Limb (tissue), 2 donors: ENCODE measurements around the gene DPF1.
"Not testable (repeated sequence)": the region's sequence is repeated elsewhere in the genome, so short reads cannot be mapped to it uniquely, and the experiment has no call there.

ENCODE experiments used
- DNase-seq, 2 donors: peaks; one replicate each; pipeline ENCODE4 v3.0.0-alpha.2; 2016; ENCODE audit errors: extremely low spot score in 2 of 2

The DPF1 gene

DNA sequence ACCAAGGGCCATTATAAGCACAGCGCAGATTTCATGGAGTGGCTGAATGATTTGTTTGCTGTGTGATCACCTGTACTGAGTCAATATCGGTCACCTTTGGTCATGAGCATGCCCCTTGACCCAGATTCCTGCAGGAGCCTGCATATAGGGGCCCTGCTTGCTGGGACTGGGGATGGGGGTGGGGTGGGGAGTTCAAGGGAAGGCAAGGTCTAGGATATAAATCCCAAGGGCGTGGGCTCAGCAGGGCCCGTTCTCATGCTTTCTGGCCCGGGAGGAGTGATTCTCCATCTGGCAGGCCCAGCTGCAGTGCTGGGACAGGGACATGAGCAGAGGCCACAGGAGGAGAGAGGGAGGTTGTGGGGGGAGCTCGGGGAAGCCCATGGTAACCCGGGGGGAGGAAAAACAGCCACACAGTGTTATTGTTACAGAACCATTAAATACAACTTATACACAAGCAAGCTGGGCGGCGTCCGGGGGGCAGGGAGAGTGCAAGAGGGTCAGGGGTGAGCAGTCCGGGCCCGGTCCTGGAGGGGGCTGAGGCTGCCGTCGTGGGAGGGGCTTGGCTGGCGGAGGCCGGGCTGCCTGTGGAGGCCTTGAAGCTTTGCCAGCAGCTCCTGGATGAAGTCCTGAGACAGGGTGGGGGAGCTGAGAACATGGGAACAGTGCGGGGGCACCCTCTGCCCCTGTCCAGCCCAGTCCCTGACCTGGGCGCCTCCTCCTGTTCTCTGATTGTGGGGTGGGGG, 27.0 kb upstream of the DPF1 start:
- peak; percentile 54 to 82 for DNase-seq

DNA sequence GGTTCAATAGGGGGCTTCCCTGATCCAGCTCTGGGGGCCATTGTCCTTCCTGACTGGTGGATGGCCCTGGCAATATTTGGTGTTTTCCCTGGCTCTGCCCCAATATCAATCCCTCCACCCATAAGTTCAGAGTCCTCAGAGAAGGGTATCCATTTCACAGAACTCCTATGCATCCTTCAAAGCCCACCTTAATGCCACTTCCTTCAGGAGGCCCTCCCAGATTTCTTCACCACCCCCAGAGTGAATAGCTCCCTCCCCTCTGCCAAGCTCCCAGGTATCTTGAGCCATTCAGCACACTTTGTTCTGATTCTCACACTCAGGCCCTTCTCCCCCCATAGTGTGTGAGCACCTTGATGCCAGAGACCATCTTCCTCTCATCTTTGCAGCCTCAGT, 26.4 kb upstream of the DPF1 start:
- DNase-seq: no peak

DNA sequence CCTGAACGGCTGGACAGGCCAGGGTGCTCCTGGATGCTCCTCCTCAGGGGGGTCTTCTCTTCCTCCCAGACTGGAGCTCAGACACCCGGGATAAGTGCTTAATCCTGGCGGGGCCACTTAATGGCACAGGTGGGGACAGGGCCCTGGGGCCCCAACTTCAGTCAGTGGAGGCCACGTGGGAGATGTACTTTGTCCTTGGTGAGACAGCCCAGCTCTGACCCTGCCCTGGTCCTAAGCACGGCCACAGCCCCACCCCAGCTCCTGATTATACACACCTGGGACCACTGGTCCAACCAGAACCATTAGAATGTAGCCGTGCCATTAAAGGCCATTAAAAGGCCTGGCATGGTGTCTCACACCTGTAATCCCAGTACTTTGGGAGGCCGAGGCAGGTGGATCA, 24.4 kb upstream of the DPF1 start:
- DNase-seq: no peak

DNA sequence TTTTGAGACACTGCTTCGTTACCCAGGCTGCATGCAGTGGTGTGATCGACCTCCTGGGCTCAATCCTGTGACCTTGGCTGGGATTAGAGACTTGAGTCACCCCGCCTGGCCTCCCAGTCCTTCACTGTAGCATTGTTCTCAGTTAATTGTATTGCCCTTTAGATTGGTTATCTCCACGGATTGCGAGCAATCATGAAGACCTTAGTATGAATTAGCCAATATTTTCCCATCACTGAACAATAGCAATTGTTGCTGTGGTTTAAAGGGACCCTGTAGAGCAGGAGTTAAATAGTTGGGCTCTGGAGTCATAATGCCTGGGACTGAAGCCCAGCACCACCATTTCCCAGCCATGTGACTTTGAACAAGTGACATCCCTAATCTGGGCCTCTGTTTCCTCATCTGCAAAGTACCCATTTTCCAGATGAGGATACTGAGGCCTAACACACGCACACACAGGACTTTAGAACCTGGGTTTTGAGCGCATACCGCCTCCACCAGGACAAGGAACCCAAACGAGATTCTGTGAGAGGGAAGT, 23.8 kb upstream of the DPF1 start:
- no peak for DNase-seq

DNA sequence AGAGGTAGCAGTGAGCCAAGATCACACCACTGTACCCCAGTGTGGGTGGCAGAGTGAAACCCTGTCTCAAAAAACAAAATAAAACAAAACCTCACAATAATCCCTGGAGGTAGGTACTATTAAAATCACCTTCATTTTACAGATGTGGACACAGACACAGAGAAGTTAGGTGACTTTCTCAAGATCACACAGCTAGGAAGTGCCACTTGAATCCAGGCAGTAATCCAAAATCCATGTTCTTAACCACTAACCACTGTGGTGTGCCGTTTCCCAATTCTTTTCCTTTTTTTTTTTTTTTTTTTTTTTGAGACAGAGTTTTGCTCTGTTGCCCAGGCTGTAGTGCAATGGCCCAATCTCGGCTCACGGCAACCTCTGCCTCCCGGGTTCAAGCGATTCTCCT, 23.1 kb upstream of the DPF1 start:
- DNase-seq: no peak

DNA sequence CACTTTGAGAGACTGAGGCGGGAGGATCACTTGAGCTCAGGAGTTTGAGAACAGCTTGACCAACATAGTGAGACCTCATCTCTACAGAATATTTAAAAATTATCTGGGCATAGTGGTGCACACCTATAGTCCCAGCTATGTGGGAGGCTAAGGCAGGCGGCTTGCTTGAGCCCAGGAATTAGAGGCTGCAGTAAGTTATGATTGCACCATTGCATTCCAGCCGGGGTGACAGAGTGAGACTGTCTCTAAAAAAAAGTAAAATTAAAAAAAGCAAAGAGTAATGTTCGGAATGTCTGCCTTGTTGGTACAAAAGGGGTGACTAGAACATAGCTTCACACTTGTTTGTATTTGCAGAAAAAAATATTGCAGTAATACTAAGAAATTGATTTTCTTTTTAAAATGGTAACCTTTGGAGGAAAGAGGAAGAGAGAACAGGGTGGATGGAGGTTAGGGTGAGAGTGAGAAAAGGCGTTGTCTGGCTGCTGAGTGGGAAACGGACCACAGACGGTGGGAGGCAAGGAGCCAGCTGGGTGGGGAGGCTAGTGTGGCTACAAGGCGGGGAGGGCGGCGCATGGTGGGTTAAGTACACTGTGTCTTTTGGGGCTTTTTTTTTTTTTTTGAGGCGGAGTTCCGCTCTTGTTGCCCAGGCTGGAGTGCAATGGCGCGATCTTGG, 21.9 kb upstream of the DPF1 start:
- DNase-seq: no peak

DNA sequence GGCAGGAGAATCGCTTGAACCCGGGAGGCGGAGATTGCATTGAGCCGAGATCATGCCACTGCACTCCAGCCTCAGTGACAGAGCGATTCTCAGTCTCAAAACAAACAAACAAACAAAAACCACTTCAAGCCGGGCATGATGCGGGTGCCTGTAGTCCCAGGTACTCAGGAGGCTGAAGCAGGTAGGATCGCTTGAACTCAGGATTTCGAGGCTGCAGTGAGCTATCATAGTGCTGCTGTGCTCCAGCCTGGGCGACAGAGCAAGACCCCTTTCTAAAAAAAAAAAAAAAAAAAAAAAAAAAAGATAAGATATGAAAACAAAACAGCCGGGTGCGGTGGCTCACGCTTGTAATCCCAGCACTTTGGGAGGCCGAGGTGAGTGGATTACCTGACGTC, 19.3 kb upstream of the DPF1 start:
- no peak for DNase-seq

DNA sequence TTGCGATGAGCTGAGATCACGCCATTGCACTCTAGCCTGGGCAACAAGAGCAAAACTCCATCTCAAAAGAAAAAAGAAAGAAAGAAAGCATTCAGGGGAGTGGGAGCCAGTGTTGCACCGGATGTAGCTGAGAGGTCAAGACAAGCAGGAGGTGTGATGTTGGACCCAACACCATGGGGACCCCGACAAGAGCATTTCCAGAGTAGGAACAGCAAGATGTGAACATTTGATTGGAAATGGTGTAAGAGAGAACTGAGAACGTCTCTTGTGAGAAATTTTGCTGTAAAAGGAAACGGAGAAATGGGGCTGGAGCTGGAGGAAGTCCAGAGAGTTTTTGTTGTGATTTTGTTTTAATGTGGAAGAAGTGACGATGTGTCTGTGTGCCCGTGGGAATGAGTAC, 15.8 kb upstream of the DPF1 start:
- DNase-seq: no peak

DNA sequence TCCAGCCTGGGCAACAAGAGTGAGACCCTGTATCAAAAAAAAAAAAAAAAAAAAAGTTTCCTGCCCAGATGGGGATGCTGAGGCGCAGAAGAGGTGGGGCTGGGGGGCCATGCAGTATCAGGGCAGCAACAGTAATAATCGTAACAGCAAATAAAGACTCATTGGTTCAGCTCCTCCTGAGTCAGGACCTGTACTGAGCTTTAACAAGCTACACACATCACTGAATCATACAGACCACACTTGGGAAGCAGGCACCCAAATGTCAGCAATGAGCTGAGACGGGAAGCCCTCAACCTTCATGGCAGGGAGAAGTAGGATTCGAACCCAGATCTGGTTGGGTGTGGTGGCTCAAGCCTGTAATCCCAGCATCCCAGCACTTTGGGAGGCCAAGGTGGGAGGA, 10.6 kb upstream of the DPF1 start:
- no peak for DNase-seq

DNA sequence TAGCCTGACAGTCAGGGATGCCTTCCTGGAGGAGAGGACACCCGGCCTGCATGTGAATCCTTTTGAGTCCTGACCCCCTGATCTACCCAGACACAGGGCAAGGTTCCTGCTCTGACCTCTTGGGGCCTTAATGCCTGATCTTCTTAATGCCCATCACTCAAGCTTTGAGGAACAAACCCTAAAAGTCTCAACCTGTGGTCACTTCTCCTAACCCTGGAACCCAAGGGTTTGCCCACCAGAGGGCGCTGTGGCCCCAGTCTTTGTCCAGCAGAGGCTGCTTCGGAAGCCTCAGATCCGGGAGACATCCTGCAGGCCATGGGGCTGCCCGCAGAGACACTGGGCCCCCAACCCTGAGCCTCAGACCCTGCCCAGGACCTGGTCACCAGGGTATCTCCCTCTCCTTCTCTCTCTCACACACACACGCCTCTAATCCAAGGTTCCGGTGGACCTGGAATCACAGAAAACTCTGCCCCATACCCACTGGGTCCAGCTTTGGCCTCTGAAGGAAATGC, 9.8 kb upstream of the DPF1 start:
- peak; percentile 59 to 83 for DNase-seq

DNA sequence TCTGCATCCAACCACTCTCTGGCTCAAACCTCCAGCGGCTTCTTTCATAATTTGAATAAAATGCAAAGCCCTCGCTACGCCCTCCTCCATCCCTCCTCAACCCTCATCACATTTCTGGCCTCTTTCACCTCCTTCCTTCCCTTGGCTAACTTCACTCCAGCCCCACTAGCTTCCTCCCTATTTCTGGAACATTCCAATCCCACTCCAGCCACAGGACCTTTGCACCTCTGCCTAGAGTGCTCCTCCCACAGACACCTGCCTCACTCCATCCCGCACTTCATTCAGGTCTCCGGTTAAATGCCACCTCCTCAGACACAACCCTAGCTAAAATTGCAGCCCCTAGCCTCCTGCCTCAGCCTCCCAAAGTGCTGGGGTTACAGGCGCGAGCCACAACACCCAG, 7.9 kb upstream of the DPF1 start:
- DNase-seq: no peak

DNA sequence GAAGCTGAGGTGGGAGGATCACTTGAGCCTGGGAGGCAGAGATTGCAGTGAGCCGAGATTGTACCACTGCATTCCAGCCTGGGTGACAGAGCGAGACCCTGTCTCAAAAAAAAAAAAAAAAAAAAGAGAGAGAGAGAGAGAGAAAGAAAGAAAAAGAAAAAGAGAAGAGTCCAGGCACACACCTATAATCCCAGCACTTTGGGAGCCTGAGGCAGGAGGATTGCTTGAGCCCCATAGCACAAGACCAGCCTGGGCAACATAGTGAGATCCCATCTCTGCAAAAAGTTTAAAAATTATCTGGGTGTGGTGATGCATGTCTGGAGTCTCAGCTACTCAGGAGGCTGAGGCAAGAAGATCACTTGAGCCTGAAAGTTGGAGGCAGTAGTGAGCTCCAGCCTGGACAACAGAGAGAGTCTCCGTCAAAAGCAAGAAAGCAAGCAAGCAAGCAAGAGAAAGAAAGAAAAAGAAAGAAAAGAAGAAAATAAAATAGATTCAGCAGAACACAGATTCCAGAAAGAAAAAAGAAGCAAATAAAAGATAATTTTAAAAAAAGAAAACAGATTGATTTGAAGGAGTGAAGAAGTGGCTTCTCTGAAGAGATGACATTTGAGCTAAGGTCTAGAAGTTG, 6.6 kb upstream of the DPF1 start:
- not testable (repeated sequence) for DNase-seq

DNA sequence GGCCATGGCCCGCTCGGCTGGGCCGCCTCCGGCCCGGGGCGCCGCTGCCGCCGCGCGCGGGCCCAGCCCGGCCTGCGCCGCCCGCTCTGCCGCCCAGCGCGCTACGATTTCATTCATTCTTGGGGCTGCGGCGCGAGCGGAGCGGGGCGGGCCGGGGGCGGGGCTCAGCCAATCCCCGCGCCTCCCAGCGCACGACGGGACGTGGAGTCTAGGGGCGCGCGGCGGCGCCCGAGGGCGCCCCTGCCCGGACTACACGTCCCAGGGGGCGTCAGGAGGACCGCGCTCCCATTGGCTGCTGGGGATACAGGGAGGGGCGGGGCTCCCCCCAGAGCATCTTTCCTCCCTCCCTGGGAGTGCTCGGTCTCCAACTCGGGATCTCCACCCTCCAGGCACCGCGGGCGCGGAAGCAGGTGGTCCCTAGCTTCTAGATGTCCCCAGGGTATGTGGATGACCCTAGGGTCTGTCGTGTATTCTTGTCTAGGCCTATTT, 5.6 kb upstream of the DPF1 start:
- peak; percentile 67 to 88 for DNase-seq

DNA sequence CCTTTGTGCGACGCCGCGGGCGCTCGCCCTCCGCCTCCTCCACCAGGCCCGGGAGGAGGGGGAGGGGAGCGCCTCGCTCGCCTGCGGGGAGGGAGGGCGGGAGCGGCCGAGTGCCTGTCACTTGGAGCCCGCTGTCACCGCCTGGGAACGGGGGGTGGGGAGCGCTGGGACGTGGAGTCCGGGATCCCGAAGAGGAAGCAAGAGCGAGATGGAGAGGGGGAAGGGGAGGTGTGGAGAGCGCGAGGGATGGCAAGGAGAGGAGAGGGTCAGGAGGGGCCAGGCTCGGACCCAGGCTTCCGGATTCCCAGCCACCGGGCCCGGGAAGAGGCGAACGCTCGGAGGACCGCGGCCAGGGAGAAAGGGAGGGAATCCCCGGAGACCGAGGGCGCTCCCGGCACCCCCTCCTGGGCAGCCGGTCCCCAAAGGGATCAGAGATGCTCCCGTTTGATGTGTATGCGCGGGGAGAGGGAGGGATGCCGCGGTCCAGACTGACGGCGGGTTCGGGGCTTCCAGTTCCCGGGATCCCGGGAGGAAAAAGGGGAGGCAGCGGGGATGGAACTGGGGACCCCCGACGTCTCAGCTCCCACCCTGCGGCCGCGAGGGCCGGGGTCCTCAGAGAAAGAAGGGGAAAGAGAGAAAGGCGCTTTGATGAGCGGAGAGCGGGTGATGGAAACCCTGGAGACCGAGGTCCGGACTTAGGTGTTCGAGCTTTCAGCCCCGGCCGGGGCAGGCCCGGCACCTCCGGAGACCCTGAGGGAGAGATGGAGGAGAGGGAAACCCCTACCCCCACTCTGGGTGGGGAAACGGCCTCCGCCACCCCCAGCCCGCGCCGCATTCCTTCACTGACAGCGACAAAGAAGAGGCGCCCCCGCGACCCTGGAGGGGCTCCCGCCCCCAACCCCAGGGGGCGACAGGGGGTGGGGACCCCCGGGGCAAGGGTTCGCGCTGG, 4.7 kb upstream of the DPF1 start:
- DNase-seq: peak in 1 of 2 donors; percentile 80

DNA sequence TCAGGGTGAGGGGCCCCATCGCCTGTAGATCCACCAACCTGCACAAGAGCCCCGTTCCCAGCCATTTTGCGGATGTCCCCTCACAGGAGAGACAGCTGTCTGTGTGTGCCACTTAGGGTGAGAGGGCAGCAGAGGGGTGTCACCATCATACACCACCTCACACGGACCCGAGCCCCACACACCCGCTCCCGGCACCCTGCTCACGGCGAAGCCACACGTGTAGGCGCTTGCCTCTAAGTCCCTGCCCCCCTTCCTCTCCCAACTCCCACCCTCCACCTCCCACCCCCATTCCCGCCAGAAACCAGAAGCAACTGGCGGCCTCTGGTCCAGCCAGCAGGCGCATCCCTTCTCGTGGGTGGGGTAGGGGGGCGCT, 4.0 kb upstream of the DPF1 start:
- DNase-seq: no peak

DNA sequence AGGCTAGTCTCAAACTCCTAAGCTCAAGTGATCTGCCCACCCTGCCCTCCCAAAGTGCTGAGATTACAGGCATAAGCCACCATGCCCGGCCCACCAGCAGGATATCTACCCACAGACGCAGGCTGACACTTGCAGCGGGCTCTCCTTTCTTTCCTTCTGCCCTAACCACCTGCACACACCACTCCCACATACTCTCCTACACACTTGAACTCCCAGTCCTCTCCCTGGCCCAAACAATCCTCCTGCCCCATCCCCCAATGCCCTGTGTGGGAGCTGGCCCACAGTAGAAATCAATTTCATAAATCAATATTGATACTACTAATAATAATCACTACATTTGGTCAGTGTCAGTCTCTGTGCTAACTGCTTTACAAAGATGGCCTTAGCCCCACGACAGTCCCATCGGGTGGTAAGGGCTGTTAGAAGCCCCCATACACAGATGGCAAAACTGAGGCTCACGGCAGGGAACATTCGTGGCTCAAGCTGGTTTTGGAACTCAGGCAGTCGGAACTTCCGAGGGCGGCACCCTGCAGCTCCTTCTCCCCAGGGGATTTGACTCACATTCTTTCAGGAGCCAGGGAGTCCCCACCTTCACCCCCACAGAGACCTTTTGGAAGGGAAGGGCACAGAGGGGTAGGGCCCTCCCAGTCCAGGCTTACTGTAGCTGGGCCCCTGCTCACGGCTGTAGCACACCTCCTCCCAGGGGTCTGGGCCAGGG, 3.4 kb upstream of the DPF1 start:
- DNase-seq: no peak

DNA sequence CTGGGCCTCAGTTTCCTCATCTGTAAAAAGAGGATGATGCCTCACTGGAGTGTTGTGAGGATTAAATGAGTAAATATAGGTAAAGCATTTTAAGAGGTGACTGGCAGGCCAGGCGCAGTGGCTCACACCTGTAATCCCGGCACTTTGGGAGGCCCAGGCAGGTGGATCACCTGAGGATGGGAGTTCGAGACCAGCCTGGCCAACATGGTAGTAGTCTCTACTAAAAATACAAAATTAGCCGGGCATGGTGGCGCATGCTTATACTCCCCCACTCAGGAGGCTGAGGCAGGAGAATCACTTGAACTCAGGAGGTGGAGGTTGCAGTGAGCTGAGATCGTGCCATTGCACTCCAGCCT, 819 bp upstream of the DPF1 start:
- DNase-seq: not testable (repeated sequence)

DNA sequence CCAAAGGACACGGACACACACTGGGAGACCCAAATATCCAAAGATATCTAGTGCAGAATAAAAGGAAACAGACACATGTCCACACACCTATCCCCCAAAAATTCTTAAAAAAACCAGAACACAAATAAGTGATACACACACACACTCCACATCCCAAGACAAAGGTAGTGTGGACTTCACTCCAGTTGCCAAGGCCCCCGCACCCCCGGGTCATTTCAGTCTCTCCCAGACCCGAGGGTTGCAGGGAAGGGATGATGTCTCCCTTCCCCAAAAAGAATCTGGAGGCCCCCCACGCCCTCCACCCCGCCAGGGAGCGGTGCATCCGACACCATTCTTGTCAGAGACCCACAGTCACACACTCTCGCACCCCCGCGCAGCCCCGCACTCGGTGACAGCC, 407 bp downstream of the DPF1 start:
- DNase-seq: no peak

DNA sequence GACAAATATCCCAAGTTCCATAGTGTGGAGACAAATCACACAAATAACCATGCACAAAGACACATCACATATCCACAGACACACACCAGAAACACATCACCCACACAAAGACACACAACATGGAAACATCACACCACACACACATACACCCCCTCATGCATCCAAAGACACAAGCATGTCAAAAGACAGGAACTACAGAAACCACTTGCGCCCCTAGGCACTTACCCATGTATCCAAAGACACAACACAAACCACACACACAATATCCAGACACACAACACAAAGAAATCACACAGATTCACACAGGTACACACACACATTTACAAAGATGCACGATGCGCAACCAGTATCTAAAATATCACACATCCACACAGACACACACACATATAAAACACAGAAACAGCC, 901 bp downstream of the DPF1 start:
- no peak for DNase-seq
